Fibroblast of villous mesenchyme (primary cell): ENCODE data around the gene LRRC72. TPM values are rescaled to one million over a fixed set of nuclear protein-coding genes. Genes with fewer than 3 reads are reported as not detected.
"Not testable (repeated sequence)": the region's sequence is repeated elsewhere in the genome, so short reads cannot be mapped to it uniquely, and the experiment has no call there.

Experiments
- DNase-seq: peaks from one replicate; pipeline ENCODE4 v3.0.0-alpha.2; 2010; ENCODE audit warnings: low read depth
- H3K4me3 ChIP-seq: 2 replicates; pipeline ENCODE4 v1.5.1; 2011; ENCODE audit warnings: low read depth, mild to moderate bottlenecking, low read length
- CTCF ChIP-seq: IDR thresholded peaks from 2 replicates; pipeline ENCODE4 v1.5.1; 2012; ENCODE audit warnings: low read depth, mild to moderate bottlenecking, low read length; ENCODE audit not compliant: insufficient read depth
- total RNA-seq: library from RNA; depleted of rRNA; stranded (reverse); fragments of >200 nt; gene quantifications from 2 replicates; pipeline ENCODE4 v1.2.3, GENCODE V29; 2012

LRRC72 gene
- total RNA-seq, 1 donor, result not detected

- no peak for TF ChIP-seq CTCF
- DNase-seq, result no peak
- H3K4me3 ChIP-seq, result no peak overlapping the region
These were observed 33.4 kb upstream of the LRRC72 start for GRCh38 chr7:16493266-16493665.

- no peak overlapping the region for H3K4me3 ChIP-seq
- no peak for TF ChIP-seq CTCF
These were observed 32.1 kb upstream of the LRRC72 start for GRCh38 chr7:16494551-16494950.

GRCh38 chr7:16494955-16495719 is 31.5 kb upstream of the LRRC72 start:
- no peak for TF ChIP-seq CTCF
- H3K4me3 ChIP-seq, result no peak overlapping the region
- no peak for DNase-seq

More at GRCh38 chr7:16494551-16494950, 32.1 kb upstream of the LRRC72 start:
- DNase-seq, result no peak

DNA sequence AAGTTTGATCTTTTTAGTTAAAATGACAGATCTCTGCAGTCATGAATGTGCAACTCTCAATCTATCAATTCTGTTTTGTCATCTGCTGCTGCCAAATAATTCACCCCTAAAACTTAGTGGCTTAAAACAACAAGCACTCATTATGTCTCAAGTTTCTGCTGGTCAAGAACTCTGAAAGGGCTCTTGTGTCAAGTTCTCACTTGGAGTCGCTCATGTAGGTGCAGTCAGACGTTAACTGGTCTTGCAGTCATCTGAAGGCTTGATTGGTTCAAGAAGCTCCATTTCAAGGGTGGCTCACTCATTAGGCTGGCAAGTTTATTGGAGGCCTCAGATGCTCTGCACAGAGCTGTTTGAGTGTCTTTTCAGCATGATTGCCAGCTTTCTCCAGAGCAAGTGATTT is 28.5 kb upstream of the LRRC72 start:
- TF ChIP-seq CTCF, result no peak
- no peak overlapping the region for H3K4me3 ChIP-seq
- no peak for DNase-seq

- H3K4me3 ChIP-seq, result no peak overlapping the region
- no peak for DNase-seq
- TF ChIP-seq CTCF, result no peak
These were observed 24.3 kb upstream of the LRRC72 start for GRCh38 chr7:16502303-16502702.

DNA sequence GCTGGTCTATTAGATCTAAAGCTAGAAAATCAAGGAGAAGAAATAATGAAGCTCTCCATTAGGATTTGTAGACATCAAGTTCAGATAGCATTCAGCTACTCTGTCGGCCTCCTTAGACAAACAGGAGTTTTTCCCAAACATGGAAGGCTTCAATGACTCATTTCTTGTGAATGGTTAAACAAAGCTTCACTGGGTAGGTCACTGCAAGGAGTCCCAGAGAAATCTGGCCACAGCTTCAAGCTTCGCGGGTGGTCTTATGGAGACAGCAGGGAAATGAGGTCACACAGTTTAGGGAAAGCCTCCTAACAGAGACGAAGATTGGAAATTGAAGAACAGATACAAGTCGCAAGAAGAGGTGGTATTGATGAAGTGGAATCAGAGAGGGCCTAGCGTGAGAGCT is 22.6 kb upstream of the LRRC72 start:
- DNase-seq, result peak; percentile 21
- TF ChIP-seq CTCF, result no peak

GRCh38 chr7:16506422-16506821 is 20.2 kb upstream of the LRRC72 start:
- not testable (repeated sequence) for H3K4me3 ChIP-seq, DNase-seq

More for the DNA sequence above, 22.6 kb upstream of the LRRC72 start:
- no peak overlapping the region for H3K4me3 ChIP-seq
